ENCODE data around the gene ZNF774.
A peak's percentile ranks its signal among the peaks of the same experiment; 100 is the strongest.

Gene ZNF774

GRCh38 chr15:90326441-90326840 lies 25.6 kb upstream of the ZNF774 start:
- no peak for DNase-seq (ENCODE audit: low read depth)
- no peak for TF ChIP-seq CTCF (conservative IDR thresholded peaks at IDR 0.05; ENCODE audit: control insufficient read depth, insufficient read depth, low read depth, low read length)
- H3K4me3 ChIP-seq (ENCODE audit: control insufficient read depth, low read depth, low read length) = no peak overlapping the region

GRCh38 chr15:90327311-90327710 lies 24.8 kb upstream of the ZNF774 start:
- TF ChIP-seq CTCF (conservative IDR thresholded peaks at IDR 0.05; ENCODE audit: control insufficient read depth, insufficient read depth, low read depth, low read length) = no peak
- no peak for DNase-seq (ENCODE audit: low read depth)
- no peak overlapping the region for H3K4me3 ChIP-seq (ENCODE audit: control insufficient read depth, low read depth, low read length)

GRCh38 chr15:90334304-90334731 lies 17.8 kb upstream of the ZNF774 start:
- no peak for DNase-seq (ENCODE audit: low read depth)
- H3K4me3 ChIP-seq (ENCODE audit: control insufficient read depth, low read depth, low read length) = no peak overlapping the region
- no peak for TF ChIP-seq CTCF (conservative IDR thresholded peaks at IDR 0.05; ENCODE audit: control insufficient read depth, insufficient read depth, low read depth, low read length)

DNA sequence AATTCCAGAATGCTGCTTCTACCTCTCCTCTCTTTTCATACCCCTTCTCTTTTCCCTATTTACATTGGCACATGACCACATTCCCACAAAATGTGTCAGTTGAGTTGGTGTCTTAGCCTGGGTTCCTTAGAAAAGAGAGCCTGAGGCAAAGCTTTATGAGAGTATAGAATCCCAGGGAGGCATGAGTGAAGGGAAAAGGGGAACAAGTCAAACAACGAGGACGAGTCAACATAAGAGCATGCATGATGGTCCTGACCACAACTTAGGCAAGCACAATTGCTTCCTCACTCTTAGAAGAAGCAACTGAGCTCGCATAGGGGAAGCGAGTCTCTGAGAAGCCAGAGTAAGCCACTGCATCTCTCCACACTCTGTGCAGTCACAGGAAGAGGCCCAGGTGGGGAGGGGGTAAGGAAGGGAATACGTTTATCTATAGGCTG lies 15.4 kb upstream of the ZNF774 start:
- peak; percentile 53 for DNase-seq (ENCODE audit: low read depth)
- no peak overlapping the region for H3K4me3 ChIP-seq (ENCODE audit: control insufficient read depth, low read depth, low read length)
- no peak for TF ChIP-seq CTCF (conservative IDR thresholded peaks at IDR 0.05; ENCODE audit: control insufficient read depth, insufficient read depth, low read depth, low read length)

DNA sequence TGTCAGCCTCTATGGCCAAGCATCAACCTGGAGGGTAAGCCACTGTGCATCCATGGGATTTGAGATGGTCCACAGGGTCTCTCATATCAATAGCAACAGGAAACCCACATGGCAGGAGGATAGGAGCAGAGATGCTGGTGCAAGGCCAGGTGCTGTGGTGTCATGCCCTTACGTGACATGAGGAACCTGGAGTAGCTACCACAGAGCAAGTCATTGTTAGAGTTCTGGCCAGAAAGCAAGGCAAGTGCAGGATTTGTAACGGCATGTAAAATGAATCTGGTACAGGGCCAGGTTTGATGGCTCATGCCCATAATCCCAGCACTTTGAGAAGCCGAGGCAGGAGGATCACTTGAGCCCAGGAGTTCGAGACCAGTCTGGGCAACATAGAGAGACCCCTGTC lies 14.8 kb upstream of the ZNF774 start:
- no peak for TF ChIP-seq CTCF (conservative IDR thresholded peaks at IDR 0.05; ENCODE audit: control insufficient read depth, insufficient read depth, low read depth, low read length)
- no peak overlapping the region for H3K4me3 ChIP-seq (ENCODE audit: control insufficient read depth, low read depth, low read length)
- no peak for DNase-seq (ENCODE audit: low read depth)

GRCh38 chr15:90338532-90338931 lies 13.6 kb upstream of the ZNF774 start:
- DNase-seq (ENCODE audit: low read depth) = no peak
- H3K4me3 ChIP-seq (ENCODE audit: control insufficient read depth, low read depth, low read length) = no peak overlapping the region
- TF ChIP-seq CTCF (conservative IDR thresholded peaks at IDR 0.05; ENCODE audit: control insufficient read depth, insufficient read depth, low read depth, low read length) = no peak

GRCh38 chr15:90340345-90340744 lies 11.7 kb upstream of the ZNF774 start:
- no peak for TF ChIP-seq CTCF (conservative IDR thresholded peaks at IDR 0.05; ENCODE audit: control insufficient read depth, insufficient read depth, low read depth, low read length)
- H3K4me3 ChIP-seq (ENCODE audit: control insufficient read depth, low read depth, low read length) = no peak overlapping the region

More at GRCh38 chr15:90340345-90340744, 11.7 kb upstream of the ZNF774 start:
- DNase-seq (ENCODE audit: low read depth) = no peak

Data from fibroblast of mammary gland (primary cell).